ENCODE results near the gene KLF4.

DNA sequence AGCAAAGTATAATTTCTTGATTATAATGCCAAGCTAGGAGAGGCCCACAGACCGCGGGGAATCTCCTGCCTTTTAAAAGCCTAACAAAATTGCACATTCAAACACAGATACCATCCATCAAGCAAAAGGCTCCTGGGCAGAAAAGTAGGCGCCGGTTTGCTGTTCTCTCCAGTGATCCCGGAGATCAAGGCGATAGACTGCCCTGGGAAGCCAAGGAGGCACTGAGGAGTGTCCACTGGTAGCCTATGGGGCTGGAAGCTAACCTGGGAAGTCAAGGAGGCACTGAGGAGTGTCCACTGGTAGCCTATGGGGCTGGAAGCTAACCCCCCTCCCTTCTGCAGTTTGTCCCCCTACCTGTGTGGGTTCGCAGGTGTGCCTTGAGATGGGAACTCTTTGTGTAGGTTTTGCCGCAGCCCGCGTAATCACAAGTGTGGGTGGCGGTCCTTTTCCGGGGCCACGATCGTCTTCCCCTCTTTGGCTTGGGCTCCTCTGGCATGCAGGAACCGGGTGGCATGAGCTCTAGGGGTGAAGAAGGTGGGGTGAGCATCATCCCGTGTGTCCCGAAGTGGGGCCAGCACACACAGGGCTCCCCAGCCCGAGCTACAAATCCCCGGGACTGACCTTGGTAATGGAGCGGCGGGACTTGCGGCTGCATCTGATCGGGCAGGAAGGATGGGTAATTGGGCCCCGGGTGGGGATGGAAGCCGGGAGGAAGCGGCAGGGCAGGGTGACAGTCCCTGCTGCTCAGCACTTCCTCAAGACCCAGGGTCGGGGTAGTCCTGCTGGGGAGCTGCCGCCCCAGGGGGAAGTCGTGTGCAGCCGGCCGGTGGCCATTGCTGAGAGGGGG lies 2.7 kb downstream of the KLF4 start:
- TF ChIP-seq GABPA (IDR thresholded peaks at IDR 0.05; ENCODE audit: low read depth, low read length) (no peak), GABPA (CRISPR knock-in tag; IDR thresholded peaks at IDR 0.05; ENCODE audit: low read depth) (no peak), FIP1L1 (IDR thresholded peaks at IDR 0.05; ENCODE audit: borderline replicate concordance, insufficient read depth, low read depth, low read length) (no peak), HNRNPK (IDR thresholded peaks at IDR 0.05; ENCODE audit: low read depth, low read length, poor library complexity, severe bottlenecking) (no peak), EED (CRISPR knock-in tag; IDR thresholded peaks at IDR 0.05) (no peak), ZNF710 (CRISPR knock-in tag; IDR thresholded peaks at IDR 0.05; ENCODE audit: borderline replicate concordance) (no peak), ZNF816 (CRISPR knock-in tag; IDR thresholded peaks at IDR 0.05; ENCODE audit: borderline replicate concordance) (no peak), EZH2 (conservative IDR thresholded peaks at IDR 0.05; ENCODE audit: low read depth, low read length) (no peak)
- TF ChIP-seq, protein P1, sequence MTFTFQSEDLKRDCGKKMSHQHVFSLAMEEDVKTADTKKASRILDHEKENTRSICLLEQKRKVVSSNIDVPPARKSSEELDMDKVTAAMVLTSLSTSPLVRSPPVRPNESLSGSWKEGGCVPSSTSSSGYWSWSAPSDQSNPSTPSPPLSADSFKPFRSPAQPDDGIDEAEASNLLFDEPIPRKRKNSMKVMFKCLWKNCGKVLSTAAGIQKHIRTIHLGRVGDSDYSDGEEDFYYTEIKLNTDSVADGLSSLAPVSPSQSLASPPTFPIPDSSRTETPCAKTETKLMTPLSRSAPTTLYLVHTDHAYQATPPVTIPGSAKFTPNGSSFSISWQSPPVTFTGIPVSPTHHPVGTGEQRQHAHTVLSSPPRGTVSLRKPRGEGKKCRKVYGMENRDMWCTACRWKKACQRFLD (CRISPR knock-in tag; IDR thresholded peaks at IDR 0.05; ENCODE audit: borderline replicate concordance), result no peak

Data from HepG2 (cell line).